ENCODE data around the gene CDK6. TPM values are rescaled to one million over a fixed set of nuclear protein-coding genes. Genes with fewer than 3 reads are reported as not detected.

Gene CDK6
- total RNA-seq, 1 donor from 2014 or later: 22.0 TPM

DNA sequence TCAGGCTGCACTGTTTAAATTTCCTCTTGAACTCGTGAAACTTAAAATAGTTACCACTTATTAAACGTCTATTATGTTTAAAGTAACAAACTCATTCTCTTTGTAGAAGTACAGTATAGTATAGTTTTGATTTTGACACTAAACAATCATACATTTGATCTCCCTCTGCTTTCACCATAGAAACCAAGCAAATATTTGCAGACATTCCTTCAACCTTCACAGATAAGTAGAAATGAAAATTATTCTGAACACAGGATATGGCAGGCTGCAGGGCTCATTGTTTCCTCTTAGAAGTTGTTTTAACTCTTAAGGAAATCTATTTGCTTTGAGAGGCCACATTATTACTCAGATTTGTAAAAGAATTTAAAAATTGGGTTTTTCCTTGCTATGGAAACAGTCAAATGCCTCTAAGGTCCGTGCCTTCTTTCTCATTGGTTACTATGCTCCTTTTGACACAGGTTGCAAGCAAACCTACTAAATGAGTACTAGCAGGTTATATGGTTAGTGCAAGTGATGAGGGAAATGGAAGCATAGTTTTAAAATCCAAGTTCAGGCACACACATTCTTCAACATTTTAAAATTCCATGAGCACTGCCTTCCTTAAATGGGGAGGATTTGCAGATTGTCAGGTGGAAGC lies 153.4 kb downstream of the CDK6 start:
- DNase-seq (ENCODE audit: low read depth, low spot score): peak; percentile 51

DNA sequence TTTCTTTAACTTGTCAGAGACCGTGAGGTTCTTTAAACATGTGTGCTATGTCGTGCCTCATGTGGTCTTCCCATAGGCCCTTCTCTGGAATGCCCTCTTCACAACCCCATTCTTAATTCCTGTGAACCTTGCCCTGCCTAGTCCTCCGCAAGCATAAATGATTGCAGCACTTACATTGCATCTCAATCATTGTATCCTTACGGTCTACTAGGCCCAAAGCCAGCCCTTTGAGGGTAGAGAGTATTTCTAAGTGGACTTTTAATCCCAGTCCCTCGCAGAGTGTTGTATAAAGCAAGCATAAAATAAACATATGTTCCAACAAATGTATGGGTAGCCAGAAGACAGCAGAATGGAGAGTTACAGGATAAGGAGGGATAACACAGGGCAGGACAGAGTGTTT lies 154.0 kb downstream of the CDK6 start:
- DNase-seq (ENCODE audit: low read depth, low spot score): no peak

DNA sequence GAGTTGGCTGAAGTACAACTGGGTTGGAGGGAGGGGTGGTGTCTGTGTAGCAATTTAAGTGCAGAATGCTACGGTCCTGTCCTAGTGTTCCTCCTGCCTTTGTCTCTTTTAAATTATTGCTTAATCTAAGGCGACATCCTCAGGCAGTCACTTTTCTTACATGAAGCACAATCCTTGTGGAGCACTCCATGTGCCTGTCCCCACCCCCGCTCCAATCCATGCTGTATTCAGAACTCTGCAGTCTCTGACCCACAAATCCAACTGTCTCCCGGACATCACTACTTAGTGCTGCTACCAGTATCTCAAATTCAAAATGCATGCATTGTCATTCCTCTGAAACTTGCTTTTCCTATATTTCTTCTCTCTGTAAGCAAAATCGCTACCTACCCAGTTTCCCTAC lies 154.7 kb downstream of the CDK6 start:
- DNase-seq (ENCODE audit: low read depth, low spot score): no peak

DNA sequence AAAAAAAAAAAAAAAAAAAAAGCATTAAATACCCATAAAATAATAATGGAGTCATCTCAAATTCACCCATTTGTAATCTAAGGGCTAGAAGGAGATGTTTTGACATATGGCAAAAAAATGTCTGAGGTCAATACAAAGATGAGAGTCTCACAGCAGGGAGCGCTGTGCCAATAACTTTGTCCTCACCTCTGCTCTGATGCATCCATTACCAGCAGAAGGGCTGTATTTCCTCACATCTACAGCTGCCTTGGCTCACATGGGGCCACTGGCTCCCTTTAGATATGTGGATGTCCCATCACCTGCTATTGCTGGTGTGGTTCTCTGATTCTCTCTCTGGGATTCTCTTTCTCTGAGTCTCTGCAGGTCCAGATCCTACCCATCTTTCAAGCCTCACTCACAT lies 155.9 kb downstream of the CDK6 start:
- DNase-seq (ENCODE audit: low read depth, low spot score): no peak

DNA sequence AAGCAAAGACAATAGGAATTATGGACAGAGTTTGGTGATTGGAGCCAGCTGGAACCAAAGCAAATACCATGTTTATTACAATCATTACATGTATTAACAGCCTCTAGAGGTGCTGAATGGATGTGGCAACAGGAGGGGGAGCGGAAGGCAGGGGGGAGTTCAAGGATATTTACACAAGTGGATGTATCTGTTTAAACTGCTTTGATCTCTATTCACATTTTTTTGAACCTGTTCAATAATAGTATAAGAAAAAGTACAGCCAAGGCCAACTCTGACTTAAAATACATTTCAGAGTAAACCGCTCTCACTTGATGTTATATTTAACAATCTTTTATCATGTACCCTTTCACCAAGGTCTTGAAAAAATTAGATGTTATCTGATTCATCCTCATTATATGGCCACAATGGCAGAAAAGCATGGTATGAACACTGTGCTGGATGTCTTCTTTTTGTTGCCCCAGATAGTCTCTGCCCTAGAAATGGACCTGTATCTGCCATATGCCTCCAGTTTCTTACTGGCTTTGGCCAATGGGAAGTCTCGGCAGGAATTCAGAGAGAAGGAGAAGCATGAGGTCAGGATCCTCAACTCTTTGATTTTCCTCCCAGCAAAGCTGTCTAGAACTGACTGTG lies 158.0 kb downstream of the CDK6 start:
- no peak for DNase-seq (ENCODE audit: low read depth, low spot score)

DNA sequence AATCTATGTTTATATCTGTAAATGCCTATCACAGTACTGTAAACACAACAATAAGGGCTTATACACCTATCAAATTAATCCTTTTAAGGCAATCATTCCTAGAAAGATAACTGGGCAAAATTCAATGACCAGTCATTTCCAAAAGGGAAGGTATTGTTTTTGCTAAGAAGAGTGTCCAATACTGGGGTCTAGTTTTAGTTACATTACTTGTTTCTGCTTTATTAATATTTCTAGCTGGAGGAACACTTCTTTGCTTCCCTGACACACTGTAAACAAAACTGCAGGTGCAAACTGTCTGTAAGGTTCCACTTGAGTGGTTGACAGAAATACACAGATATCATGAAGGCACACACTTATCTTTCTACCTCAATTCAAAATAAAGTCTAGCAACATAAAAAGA lies 162.0 kb downstream of the CDK6 start:
- no peak for DNase-seq (ENCODE audit: low read depth, low spot score)

DNA sequence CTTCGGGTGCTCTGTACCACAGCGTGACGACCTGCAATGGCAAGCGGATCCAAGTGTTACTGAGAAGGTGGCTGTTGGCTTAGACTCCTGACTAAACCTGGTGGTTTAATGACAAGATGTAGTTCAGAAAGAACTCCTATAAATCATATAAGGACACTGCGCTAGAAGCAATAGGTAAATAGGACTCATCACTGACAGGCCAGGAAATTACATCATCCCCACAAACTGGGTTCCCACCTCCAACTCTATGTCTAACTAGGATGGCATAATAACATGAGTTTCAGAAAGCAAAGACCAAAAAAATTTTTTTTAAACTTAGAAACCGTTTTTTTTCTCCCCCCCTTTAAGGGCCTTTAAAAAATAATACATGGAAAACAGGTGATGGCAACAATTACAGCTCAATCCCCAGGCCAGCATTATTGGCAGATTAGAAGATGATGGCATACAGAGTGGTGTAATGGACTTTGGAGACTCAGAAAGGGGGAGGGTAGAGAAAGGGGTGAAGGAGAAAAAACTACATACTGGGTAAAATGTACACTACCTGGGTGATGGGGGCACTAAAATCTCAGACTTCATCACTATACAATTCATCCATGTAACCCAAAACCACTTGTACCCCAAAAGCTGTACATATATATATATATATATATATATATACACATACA lies 164.7 kb downstream of the CDK6 start:
- DNase-seq (ENCODE audit: low read depth, low spot score): no peak

DNA sequence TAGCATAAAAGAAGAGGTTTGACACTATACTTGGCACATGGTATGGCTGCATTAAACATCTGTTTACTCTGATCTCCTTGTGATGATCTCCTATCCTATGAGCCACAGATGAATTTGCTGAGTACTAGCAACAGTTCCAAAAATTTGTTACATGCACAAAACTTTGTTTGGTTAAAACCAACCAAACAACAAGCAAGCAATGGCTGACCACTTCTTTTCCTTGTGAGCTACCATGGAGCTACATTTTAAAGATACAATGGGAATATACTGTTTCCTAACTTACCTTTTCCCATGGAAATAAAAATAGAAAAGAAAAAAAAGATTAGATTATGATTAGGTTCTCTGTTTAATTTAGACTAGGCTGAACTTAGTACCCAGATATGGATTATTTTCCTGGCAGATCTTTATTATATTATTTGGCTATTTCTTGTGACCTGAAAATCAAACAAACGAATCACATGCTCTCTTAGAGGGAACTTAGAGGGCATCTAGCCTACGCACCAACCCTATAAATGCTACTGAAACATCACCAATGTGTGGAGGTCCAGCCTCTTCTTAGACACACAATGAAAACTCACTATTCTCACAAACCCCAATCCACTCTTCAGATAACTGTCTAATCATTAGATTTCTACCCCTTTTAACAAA lies 166.0 kb downstream of the CDK6 start:
- DNase-seq (ENCODE audit: low read depth, low spot score): no peak

DNA sequence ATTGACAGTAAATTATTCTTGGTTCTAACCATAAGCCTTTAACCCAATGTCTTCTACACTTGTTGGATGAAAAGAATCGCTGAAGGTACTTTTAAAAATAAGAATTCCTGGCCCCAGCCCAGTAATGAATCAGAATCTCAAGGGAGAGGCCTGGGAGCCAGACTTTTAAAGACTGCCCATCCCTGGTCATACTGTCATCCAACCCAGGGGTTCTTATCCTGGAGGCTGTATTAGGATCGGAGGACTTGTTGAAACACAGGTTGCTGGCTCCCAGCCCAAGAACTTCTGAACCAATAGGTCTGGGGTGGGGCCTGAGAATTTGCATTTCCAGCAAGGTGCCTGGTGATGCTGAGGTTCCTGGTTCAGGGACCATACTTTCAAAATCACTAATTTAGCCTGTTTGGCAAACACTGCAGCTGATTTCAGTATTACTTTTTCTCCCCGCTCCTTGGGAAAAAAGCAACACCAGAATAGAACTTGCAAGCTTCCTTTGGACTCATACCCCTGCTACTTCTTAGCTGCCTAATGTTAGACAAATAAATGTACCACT lies 166.7 kb downstream of the CDK6 start:
- no peak for DNase-seq (ENCODE audit: low read depth, low spot score)

DNA sequence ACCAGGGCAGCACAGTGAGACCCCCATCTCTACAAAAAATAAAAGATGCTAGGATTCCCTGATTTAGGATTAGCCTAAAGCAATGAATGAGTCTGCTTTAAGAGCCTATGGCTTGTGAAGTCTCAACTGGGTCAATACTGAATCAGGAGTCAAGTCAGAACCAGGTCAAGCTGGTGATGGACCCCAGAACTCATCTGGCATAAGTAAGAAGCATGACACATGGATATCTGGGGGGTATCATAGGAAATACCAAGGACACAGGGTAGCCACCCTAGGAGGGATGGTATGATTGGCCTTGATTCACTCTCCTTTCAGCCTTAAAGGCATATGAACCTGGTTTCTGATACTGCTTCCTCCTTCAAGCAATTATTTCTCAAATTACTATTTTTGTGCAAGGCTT lies 167.8 kb downstream of the CDK6 start:
- no peak for DNase-seq (ENCODE audit: low read depth, low spot score)

DNA sequence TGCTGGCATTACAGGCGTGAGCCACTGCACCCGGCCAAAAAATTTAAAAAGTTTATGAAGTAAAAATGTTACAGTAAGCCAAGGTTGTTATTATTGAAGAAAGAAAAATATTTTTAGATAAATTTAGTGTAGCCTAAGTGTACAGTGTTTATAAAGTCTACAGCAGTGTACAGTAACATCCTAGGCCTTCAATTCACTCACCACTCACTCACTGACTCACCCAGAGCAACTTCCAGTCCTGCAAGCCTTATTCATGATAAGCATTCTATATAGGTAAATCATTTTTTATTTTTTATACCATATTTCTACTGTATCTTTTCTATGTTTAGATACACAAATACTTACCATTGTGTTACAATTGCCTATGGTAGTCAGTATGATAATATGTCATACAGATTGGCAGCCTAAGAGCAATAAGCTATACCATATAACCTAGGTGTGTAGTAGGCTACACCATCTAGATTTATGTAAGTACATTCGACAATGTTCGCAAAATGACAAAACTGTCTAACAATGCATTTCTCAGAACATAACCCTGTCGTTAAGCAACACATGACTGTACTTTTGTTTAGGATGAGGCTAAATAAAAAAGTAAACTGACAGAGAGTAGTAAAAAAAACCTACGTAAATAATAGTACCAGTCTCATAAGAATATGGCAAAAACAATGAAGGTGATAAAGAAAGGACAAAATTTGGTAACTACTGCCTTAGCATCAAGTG lies 168.4 kb downstream of the CDK6 start:
- no peak for DNase-seq (ENCODE audit: low read depth, low spot score)

DNA sequence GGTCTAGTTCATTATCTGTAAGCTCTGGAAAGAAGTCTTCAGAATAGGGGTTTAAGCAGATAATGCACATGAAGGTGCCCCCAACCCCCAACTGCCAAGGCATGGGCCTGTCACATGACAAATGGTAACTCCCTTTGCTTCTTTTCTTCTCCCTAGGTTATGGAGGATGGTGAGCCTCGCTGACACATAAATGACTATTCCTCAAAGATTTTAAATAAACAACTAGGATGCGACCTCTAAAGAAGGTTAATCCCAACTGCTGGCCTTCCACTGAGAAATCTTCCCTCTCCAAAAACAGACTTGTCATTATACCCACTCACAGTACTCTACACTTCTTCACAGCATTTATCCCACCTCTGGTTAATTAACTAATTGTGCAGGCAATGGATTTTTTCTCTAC lies 170.4 kb downstream of the CDK6 start:
- no peak for DNase-seq (ENCODE audit: low read depth, low spot score)

DNA sequence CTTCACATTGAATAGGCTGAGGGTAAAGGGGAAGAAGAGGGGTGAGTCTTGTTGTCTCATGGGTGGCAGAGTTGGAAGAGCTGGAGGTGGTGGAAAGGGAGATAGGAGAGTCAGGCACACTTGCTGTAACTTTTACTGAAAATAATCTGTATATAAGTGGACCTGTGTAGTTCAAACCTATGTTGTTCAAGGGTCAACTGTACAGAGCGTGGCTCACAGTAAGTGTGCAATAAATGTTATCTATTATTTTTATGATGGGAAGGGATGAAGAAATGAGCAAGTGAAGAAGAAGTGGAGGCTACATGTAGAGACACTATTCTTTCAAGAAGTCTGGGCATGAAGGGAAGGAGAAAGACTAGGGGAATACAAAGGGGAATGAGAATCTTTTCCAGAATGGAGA lies 174.7 kb downstream of the CDK6 start:
- DNase-seq (ENCODE audit: low read depth, low spot score): no peak

DNA sequence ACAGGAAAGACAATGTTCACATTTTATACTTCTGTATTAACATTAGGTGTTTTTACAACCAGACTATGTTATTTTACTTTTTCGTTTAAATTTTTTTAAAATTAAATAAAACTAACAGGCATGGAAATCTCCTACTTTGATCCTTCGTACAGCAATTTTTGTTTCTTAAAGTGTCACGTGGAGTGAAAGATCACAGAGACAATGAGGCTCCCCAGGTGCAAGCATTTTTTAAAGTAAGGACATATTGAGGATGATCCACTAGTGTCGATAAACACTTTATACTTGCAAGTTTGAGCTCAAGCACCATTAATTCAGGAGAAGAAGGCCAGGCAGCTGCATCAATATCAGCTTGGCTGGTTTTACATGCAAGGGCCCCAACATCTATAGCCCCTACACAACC lies 177.7 kb downstream of the CDK6 start:
- DNase-seq (ENCODE audit: low read depth, low spot score): no peak

DNA sequence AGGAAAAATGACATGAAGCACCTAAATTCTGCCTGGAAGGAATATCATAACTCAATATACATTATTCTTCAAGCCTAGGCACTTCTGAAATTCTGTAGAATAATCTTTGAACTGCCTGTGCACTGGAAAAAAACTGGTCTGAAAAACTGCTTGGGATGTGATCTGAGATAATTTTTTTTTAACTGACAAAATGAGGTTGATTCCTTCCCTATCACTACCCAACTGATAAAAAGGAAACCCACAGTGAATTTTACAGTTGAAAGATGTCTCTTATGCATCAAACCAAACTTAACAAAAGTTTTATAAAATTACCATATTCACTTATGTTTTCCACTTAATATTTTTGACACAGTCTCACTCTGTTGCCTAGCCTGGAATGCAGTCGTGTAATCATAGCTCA lies 179.0 kb downstream of the CDK6 start:
- no peak for DNase-seq (ENCODE audit: low read depth, low spot score)

DNA sequence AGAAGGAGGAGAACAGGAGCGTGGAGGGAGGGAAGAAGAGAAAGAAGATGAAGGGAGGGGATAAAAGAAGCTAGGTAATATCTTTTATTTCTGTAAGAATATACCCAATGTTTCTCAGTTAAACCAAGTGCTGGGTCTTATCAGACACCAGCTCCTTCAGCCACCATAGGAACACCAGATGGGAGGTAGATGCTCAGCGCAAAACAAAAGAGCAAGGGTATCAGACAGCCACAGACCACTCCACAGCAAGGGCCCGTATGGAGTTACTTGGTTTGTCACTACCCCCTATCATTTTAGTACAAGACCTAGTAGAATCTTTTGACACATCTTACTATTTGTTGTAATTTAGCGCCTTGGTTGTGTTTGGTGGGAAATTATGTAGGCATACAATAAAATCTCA lies 180.3 kb downstream of the CDK6 start:
- no peak for DNase-seq (ENCODE audit: low read depth, low spot score)

DNA sequence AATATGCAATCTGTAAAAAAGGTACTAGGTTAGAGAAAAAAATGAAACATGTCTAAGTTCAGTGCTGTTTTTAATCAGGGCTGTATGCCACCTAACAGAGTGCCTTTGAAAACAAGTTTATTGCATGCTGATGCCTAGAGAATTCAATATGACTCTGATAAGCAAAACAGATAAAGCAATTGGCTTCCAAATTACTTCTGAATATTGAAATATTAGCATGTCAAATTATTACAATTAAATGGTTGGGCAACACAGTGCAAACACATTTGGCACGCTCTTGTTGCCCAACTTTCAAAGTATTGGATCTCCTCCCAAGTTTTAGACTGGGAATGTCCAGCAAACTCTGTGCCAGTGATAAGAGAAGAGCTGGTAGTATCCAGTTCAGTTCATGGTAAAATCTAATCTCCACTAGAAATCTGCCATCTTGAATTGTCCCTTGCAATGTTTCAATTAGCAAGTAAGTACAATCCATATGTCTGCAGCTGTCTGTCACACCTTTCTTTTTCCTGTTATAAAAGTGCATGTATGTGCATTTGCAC lies 181.0 kb downstream of the CDK6 start:
- no peak for DNase-seq (ENCODE audit: low read depth, low spot score)

DNA sequence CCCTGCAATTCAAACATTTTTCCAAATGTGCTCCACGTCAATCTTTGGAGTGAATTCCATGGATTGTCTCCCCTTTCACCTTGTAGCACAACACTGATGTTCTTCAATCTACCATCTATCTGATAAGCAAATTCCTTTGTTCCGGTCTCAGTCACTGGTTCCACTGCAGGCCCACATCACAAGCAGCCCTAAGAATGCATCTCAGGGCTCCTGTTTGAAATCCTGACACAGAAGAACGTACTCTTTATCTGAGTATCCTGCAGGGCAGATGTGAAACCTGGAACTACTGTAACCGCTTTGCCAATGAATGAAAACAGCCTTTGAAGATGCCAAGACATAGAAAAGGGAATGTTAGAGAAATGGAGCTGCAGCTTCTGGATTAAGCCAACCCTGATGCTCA lies 183.2 kb downstream of the CDK6 start:
- no peak for DNase-seq (ENCODE audit: low read depth, low spot score)

DNA sequence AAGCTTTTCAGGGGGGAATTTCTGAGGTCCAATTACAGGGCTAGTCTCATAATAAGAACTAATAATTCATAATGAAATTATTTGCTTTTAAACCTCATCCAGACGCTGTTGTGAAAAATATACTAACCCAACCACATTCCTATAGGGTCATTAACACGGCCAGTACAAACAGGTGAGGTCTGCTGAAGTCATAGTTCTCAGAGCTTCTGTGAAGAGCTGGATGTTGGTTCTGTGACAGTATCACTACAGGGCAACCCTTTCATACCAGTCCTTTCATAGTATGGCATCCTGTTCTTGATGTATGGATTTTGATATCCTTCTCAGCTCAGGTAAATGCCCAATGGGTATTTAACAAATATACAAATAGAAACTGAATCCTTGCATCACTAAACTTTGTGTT lies 183.8 kb downstream of the CDK6 start:
- DNase-seq (ENCODE audit: low read depth, low spot score): no peak

DNA sequence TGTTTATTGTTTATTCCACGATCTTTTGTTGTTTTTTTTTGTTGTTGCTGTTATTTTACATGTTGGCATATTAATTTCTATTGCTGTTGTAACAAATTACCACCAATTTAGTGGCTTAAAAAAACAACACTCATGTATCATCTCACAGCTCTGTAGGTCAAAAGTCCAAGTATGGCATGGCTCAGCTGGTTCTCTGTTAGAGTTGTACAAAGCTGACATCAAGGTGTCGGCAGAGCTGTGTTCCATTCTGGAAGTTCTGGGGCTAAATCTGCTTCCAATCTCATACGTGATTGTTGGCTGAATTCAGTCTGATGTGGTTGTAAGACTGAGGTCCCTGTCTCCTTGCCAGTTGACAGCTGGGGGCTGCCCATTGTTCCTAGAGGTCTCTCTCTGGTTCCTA lies 186.0 kb downstream of the CDK6 start:
- no peak for DNase-seq (ENCODE audit: low read depth, low spot score)

DNA sequence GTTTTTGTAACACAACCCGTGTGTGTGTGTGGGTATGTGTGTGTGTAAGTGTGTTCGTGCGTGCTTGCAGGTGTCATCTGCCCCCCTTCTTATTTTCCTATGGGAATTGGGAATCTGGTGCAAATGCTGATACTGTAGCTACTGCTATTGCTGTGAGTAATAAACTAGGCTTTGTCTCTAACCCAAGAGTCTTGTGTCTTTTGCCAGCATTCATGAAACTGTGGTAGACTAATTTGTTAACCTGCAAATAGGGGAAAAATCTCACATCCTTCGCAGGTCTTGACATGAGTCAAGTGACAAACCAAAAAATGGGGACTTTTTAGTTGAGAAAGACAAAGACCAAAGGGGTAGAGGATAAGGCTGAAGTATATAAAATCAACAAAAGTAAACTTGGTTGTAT lies 188.3 kb downstream of the CDK6 start:
- no peak for DNase-seq (ENCODE audit: low read depth, low spot score)
